Esophagus muscularis mucosa (tissue), 4 donors: Measurements from ENCODE around the gene POPDC3.

ENCODE experiments used
- EP300 ChIP-seq: sonication (generic); formaldehyde crosslinking; IDR thresholded peaks from one replicate; pipeline ENCODE4 v1.6.1; 2017; ENCODE audit warnings: antibody characterized with exemption
- POLR2A ChIP-seq: fragments of 450-650 bp; IDR thresholded peaks from one replicate; pipeline ENCODE4 v1.6.1; 2017; ENCODE audit warnings: antibody characterized with exemption, moderate library complexity, mild to moderate bottlenecking, low read depth
- POLR2AphosphoS5 ChIP-seq, 2 donors: sonication (generic); formaldehyde crosslinking; IDR thresholded peaks; one replicate each; pipeline ENCODE4 v1.6.1; 2017; ENCODE audit warnings: antibody characterized with exemption in 2 of 2
- TF ChIP-seq, protein P1 (sequence below), 3 experiments: fragments of 200-600 bp in 2 of 3; fragments of 450-650 bp in 1 of 3; sonication (generic) in 2 of 3; IDR thresholded peaks; one replicate each; pipeline ENCODE4 v1.5.1; 2017 to 2019; ENCODE audit warnings: antibody characterized with exemption in 3 of 3, mild to moderate bottlenecking in 2 of 3, moderate library complexity in 1 of 3

DNA sequence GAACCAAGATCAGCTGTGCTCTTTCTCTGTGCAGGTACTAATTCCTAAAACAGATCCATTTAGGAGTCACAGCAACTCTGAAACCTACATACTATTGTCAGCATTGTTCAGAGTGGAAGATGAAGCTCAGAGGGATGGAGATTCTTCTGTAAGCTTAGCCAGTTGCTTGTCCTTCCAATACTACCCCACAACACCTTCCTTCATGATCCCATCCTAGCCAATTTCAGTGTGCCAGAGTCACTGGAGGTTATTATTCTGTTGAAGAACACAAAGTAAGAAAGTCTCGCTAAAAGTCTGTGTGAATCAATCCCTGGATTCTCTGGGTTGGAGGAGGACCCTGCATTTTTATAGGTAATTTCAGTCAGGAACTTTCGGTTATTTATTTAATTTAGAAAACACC, 2.3 kb downstream of the POPDC3 start:
- TF ChIP-seq POLR2A (no peak), EP300 (no peak), POLR2AphosphoS5 (IDR thresholded peaks at IDR 0.05) (no peak)
- TF ChIP-seq, protein P1, sequence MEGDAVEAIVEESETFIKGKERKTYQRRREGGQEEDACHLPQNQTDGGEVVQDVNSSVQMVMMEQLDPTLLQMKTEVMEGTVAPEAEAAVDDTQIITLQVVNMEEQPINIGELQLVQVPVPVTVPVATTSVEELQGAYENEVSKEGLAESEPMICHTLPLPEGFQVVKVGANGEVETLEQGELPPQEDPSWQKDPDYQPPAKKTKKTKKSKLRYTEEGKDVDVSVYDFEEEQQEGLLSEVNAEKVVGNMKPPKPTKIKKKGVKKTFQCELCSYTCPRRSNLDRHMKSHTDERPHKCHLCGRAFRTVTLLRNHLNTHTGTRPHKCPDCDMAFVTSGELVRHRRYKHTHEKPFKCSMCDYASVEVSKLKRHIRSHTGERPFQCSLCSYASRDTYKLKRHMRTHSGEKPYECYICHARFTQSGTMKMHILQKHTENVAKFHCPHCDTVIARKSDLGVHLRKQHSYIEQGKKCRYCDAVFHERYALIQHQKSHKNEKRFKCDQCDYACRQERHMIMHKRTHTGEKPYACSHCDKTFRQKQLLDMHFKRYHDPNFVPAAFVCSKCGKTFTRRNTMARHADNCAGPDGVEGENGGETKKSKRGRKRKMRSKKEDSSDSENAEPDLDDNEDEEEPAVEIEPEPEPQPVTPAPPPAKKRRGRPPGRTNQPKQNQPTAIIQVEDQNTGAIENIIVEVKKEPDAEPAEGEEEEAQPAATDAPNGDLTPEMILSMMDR (IDR thresholded peaks at IDR 0.05), result no peak
